ENCODE measurements around the gene ASTL. TPM values are rescaled to one million over a fixed set of nuclear protein-coding genes. Genes with fewer than 3 reads are reported as not detected.

ASTL gene
- total RNA-seq, 3 donors from 2014 or later (not counting 1 experiment from before 2014, with no cell fraction given): 5.5 to 11.3 (median 8.8) TPM

- Histone ChIP-seq H3K27ac (ENCODE audit: low read length) (peak overlapping the region; percentile 99), H3K9me3 (ENCODE audit: control insufficient read depth, insufficient read depth, low read length) (no peaks in the 10 kb centered on the region), H3K4me3 (ENCODE audit: low read length) (peak overlapping the region; percentile 35), H3K36me3 (ENCODE audit: control insufficient read depth, insufficient read depth, low read length) (peaks cover 26% of the 10 kb centered on the region), H3K4me1 (ENCODE audit: control insufficient read depth, insufficient read depth, low read length) (peaks cover 78% of the 10 kb centered on the region), H3K27me3 (ENCODE audit: control insufficient read depth, insufficient read depth, low read length) (no peaks in the 10 kb centered on the region)
- no peaks in the 10 kb centered on the region for H3K36me3 Mint-ChIP-seq
- H3K4me3 Mint-ChIP-seq: peak overlapping the region; percentile 94
- ATAC-seq (peak; percentile 9 to 28 (median 14)), DNase-seq (peak; percentile 65 to 94)
- H3K9me3 Mint-ChIP-seq: no peaks in the 10 kb centered on the region
- H3K27me3 Mint-ChIP-seq (ENCODE audit: low read depth in 2 of 2): no peaks in the 10 kb centered on the region
- intact Hi-C loops (cut with micrococcal nuclease): loop anchor here (5.0 kb wide), 2 partner anchors 161 to 391 kb away; partner anchors contain the start of genes ARID5A and SNRNP200
- H3K27ac Mint-ChIP-seq: peak overlapping the region; percentile 92 to 94
- TF ChIP-seq CTCF (IDR thresholded peaks at IDR 0.05): no peak
- H3K4me1 Mint-ChIP-seq: peaks cover 30 to 66% of the 10 kb centered on the region in 2 donors
- 22% methylated on average over 17 of the region's 20 CpGs for WGBS (ENCODE audit: insufficient coverage)
Observed at GRCh38 chr2:96146153-96146880, 8.0 kb upstream of the ASTL start.

- H3K27me3 Mint-ChIP-seq (ENCODE audit: low read depth in 2 of 2): no peaks in the 10 kb centered on the region
- peak overlapping the region; percentile 35 for H3K4me3 ChIP-seq (ENCODE audit: low read length)
Observed at GRCh38 chr2:96145848-96146152, 7.5 kb upstream of the ASTL start.

GRCh38 chr2:96145036-96145847 is 6.9 kb upstream of the ASTL start, which contains the start of gene DUSP2:
TSS of gene DUSP2 (minus strand) at chr2:96145440. CDS start at chr2:96145354, 86 bp downstream.
- intact Hi-C loops (cut with micrococcal nuclease): loop anchor here (1.0 to 5.0 kb wide), 5 partner anchors 18 to 392 kb away; partner anchors contain the start of genes ARID5A, SNRNP200, STARD7 and TMEM127
- TF ChIP-seq CTCF (IDR thresholded peaks at IDR 0.05): no peak
- no peaks in the 10 kb centered on the region for H3K27me3 ChIP-seq (ENCODE audit: control insufficient read depth, insufficient read depth, low read length)
- Mint-ChIP-seq H3K36me3 (no peaks in the 10 kb centered on the region), H3K4me1 (peaks cover 30 to 64% of the 10 kb centered on the region in 2 donors), H3K27ac (peak within 1 kb of the TSS; percentile 92 to 94), H3K27me3 (ENCODE audit: low read depth in 2 of 2) (no peaks in the 10 kb centered on the region), H3K9me3 (no peaks in the 10 kb centered on the region), H3K4me3 (peak within 1 kb of the TSS; percentile 94)
- H3K4me1 ChIP-seq (ENCODE audit: control insufficient read depth, insufficient read depth, low read length): peaks cover 74% of the 10 kb centered on the region
- peak within 1 kb of the TSS; percentile 71 for H3K4me3 ChIP-seq (ENCODE audit: low read length)
- peaks cover 26% of the 10 kb centered on the region for H3K36me3 ChIP-seq (ENCODE audit: control insufficient read depth, insufficient read depth, low read length)
- H3K9me3 ChIP-seq (ENCODE audit: control insufficient read depth, insufficient read depth, low read length): no peaks in the 10 kb centered on the region
- DNase-seq (peak; percentile 81 to 94), ATAC-seq (peak; percentile 51 to 75 (median 65))
- peak within 1 kb of the TSS; percentile 99 for H3K27ac ChIP-seq (ENCODE audit: low read length)
- under 1% methylated on average over 94 of the region's 94 CpGs for WGBS (ENCODE audit: insufficient coverage)

More at GRCh38 chr2:96145848-96146152, 7.5 kb upstream of the ASTL start:
- no peaks in the 10 kb centered on the region for H3K27me3 ChIP-seq (ENCODE audit: control insufficient read depth, insufficient read depth, low read length)
- peaks cover 74% of the 10 kb centered on the region for H3K4me1 ChIP-seq (ENCODE audit: control insufficient read depth, insufficient read depth, low read length)
- H3K27ac ChIP-seq (ENCODE audit: low read length): peak overlapping the region; percentile 99
- 7% methylated on average over 2 of the region's 3 CpGs for WGBS (ENCODE audit: insufficient coverage)
- Mint-ChIP-seq H3K4me1 (peaks cover 30 to 64% of the 10 kb centered on the region in 2 donors), H3K9me3 (no peaks in the 10 kb centered on the region), H3K36me3 (no peaks in the 10 kb centered on the region), H3K4me3 (peak overlapping the region; percentile 94), H3K27ac (peak overlapping the region; percentile 92 to 94)
- TF ChIP-seq CTCF (IDR thresholded peaks at IDR 0.05): no peak
- ATAC-seq (no peak), DNase-seq (no peak)
- H3K9me3 ChIP-seq (ENCODE audit: control insufficient read depth, insufficient read depth, low read length): no peaks in the 10 kb centered on the region
- peaks cover 26% of the 10 kb centered on the region for H3K36me3 ChIP-seq (ENCODE audit: control insufficient read depth, insufficient read depth, low read length)
- intact Hi-C loops (cut with micrococcal nuclease): loop anchor here (1.0 to 5.0 kb wide), 5 partner anchors 18 to 392 kb away; partner anchors contain the start of genes ARID5A, SNRNP200, STARD7 and TMEM127

All from natural killer cell (primary cell).